HG02943 (cell line): ENCODE measurements around the gene NRP1.

Experiments used
- ATAC-seq: cut with Tn5 transposase; IDR thresholded peaks from one replicate; pipeline ENCODE4 v1.9.1; 2021; ENCODE audit warnings: mild to moderate bottlenecking, low read depth, moderate library complexity; ENCODE audit not compliant: unreplicated experiment

The NRP1 gene

GRCh38 chr10:33352175-33352574 lies 17.7 kb upstream of the NRP1 start:
- ATAC-seq: no peak

- ATAC-seq: no peak
Measured at GRCh38 chr10:33350041-33350440, 15.6 kb upstream of the NRP1 start.

- ATAC-seq: no peak
Measured at GRCh38 chr10:33349268-33349667, 14.8 kb upstream of the NRP1 start.

- ATAC-seq: no peak
Measured at GRCh38 chr10:33347211-33347610, 12.7 kb upstream of the NRP1 start.

GRCh38 chr10:33345236-33345635 lies 10.8 kb upstream of the NRP1 start:
- no peak for ATAC-seq

- no peak for ATAC-seq
Measured at GRCh38 chr10:33344676-33345075, 10.2 kb upstream of the NRP1 start.

- ATAC-seq: no peak
Measured at GRCh38 chr10:33341637-33342036, 7.2 kb upstream of the NRP1 start.

GRCh38 chr10:33337326-33337957 lies 3.0 kb upstream of the NRP1 start:
- no peak for ATAC-seq

GRCh38 chr10:33336582-33337325 lies 2.3 kb upstream of the NRP1 start:
- ATAC-seq: no peak

GRCh38 chr10:33335801-33336581 lies 1.5 kb upstream of the NRP1 start:
- no peak for ATAC-seq

- ATAC-seq: no peak
Measured at GRCh38 chr10:33335551-33335800, 1.0 kb upstream of the NRP1 start.

GRCh38 chr10:33334805-33335550 lies 511 bp upstream of the NRP1 start:
- ATAC-seq: no peak

- ATAC-seq: no peak
Measured at GRCh38 chr10:33333260-33334101, 986 bp downstream of the NRP1 start.

- ATAC-seq: no peak
Measured at GRCh38 chr10:33332183-33333065, 2.0 kb downstream of the NRP1 start.

- no peak for ATAC-seq
Measured at GRCh38 chr10:33331379-33331694, 3.1 kb downstream of the NRP1 start.

- ATAC-seq: no peak
Measured at GRCh38 chr10:33330543-33331378, 3.7 kb downstream of the NRP1 start.

- no peak for ATAC-seq
Measured at GRCh38 chr10:33329178-33329577, 5.3 kb downstream of the NRP1 start.

GRCh38 chr10:33328253-33328652 lies 6.2 kb downstream of the NRP1 start:
- no peak for ATAC-seq

- ATAC-seq: no peak
Measured at GRCh38 chr10:33327751-33328150, 6.7 kb downstream of the NRP1 start.
